Fibroblast of pulmonary artery (primary cell): ENCODE results near the gene AKAP13.
"Not testable (repeated sequence)": the region's sequence is repeated elsewhere in the genome, so short reads cannot be mapped to it uniquely, and the experiment has no call there.

Experiments
- DNase-seq: peaks from one replicate; pipeline ENCODE4 v3.0.0-alpha.2; 2010; ENCODE audit warnings: low read depth
- H3K4me3 ChIP-seq: replicated peaks from 2 replicates; pipeline ENCODE4 v1.5.1; 2011; ENCODE audit warnings: low read depth, mild to moderate bottlenecking, control low read depth, low read length, moderate library complexity
- CTCF ChIP-seq: IDR thresholded peaks from 2 replicates; pipeline ENCODE4 v1.5.1; 2011; ENCODE audit warnings: mild to moderate bottlenecking, control low read depth, low read length, inconsistent platforms; ENCODE audit errors: missing control alignments

The AKAP13 gene

DNA sequence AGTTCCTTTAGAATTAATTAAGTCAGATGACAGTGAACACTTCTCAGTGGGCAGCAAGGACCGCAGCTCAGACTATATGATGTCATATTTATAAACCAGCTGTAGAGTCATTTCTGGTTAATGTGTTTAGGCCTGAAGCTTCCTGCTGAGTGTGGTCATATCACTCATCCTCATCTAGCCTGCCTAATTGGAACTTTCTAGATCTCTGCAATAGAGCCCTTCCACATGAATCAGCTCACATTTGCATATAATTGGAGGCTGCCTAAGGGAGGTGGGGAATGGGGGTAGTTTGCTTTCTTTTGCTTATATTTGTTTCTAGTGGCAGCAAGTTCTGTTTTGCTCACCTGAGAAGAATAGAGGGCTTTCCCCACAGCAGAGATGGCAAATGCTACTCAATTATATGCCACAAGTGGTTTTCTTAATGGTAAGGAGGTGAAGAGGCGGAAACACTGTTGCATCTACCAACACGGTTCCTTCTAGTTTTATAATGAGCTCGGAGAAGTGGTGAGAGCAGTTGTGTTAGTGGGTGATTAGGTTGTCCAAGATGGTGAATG, 266.2 kb downstream of the AKAP13 start:
- no peak for DNase-seq
- H3K4me3 ChIP-seq: no peak overlapping the region
- no peak for TF ChIP-seq CTCF

DNA sequence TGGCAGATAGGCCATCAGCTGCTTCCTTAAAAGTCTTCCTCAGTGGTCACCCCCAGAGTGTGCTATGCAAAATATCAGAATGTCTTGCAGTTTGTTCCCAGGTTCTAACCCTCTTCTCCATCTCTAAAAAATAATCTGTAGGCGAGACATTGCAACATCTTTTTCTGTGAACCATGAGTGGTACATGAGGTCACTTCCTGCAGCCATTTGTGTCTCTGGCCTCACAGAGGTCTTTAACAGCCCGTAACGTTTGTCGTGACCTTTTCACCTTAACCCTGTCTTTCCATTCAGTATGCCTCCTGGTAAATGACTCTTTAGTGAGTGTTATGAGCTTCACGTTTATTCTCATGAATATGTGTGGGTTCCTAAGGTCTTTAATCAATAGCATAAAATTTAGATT, 269.0 kb downstream of the AKAP13 start:
- no peak for TF ChIP-seq CTCF
- H3K4me3 ChIP-seq: no peak overlapping the region
- peak; percentile 93 for DNase-seq

DNA sequence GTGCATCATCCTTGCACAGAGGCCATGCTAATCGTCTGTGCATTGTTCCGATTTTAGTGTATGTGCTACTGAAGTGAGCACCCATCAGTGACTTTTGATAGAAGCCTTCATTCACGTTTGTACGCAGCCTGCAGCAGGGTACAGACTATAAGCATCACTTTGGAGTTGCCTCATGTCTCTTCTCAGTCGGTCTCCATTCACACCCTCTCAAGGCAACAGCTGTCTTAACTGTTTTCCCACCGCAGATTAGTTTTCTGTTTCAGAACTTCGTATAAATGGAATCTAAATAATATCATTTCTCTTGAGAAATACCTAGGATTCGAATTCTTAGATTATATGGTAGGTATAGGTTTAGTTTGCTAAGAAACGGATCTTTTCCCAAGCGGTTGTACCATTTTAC, 271.1 kb downstream of the AKAP13 start:
- H3K4me3 ChIP-seq: no peak overlapping the region
- DNase-seq: no peak
- no peak for TF ChIP-seq CTCF

DNA sequence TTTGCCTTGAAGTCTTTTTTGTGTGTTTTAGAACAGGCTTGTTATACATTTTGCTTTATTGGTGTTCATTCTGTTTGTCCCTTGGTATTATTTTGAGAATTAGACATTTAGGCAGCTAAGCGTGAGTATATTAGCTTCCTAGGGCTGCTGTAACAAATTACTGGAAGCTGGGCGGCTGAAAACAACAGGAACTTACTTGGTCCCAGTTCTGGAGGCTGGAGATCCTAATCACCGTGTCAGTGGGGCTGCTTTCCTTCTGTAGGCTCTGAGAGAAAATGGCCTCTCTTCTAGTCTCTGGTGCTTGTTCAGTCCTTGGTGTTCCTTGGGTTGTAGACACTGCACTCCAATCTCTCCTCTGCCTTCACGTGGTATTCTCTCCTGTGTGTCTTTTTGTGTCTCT, 272.1 kb downstream of the AKAP13 start:
- DNase-seq: no peak
- H3K4me3 ChIP-seq: no peak overlapping the region
- TF ChIP-seq CTCF: no peak

- no peak overlapping the region for H3K4me3 ChIP-seq
- no peak for DNase-seq
- no peak for TF ChIP-seq CTCF
Measured at GRCh38 chr15:85657132-85657531, 276.7 kb downstream of the AKAP13 start.

- DNase-seq: no peak
- TF ChIP-seq CTCF: no peak
- no peak overlapping the region for H3K4me3 ChIP-seq
Measured at GRCh38 chr15:85658816-85659215, 278.4 kb downstream of the AKAP13 start.

- no peak overlapping the region for H3K4me3 ChIP-seq
- DNase-seq: no peak
- TF ChIP-seq CTCF: no peak
Measured at GRCh38 chr15:85661859-85662258, 281.5 kb downstream of the AKAP13 start.

DNA sequence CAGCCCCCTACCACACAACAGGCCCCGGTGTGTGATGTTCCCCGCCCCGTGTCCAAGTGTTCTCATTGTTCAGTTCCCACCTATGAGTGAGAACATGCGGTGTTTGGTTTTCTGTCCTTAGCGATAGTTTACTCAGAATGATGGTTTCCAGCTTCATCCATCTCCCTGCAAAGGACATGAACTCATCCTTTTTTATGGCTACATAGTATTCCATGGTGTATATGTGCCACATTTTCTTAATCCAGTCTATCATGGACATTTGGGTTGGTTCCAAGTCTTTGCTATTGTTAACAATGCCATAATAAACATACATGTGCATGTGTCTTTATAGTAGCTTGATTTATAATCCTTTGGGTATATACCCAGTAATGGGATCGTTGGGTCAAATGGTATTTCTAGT, 285.3 kb downstream of the AKAP13 start:
- not testable (repeated sequence) for H3K4me3 ChIP-seq, DNase-seq
